Erythroblast (primary cell): ENCODE results near the gene SPAG9.

Experiments used
- GATA1 ChIP-seq: IDR thresholded peaks from 2 replicates; pipeline ENCODE4 v1.6.1; 2011; ENCODE audit warnings: low read depth, mild to moderate bottlenecking, control low read depth, low read length, moderate library complexity
- POLR2A ChIP-seq: IDR thresholded peaks from 2 replicates; pipeline ENCODE4 v1.6.1; 2011; ENCODE audit warnings: mild to moderate bottlenecking, low read length

GRCh38 chr17:50956750-50957523 lies 163.7 kb downstream of the SPAG9 start:
- no peak for TF ChIP-seq POLR2A
- TF ChIP-seq GATA1, result no peak
